ENCODE measurements around the gene TMEM44. TPM values are rescaled to one million over a fixed set of nuclear protein-coding genes. Genes with fewer than 3 reads are reported as not detected.
"Not testable (repeated sequence)": the region's sequence is repeated elsewhere in the genome, so short reads cannot be mapped to it uniquely, and the experiment has no call there.

The TMEM44 gene
- total RNA-seq, 1 donor from 2014 or later = 7.5 TPM

DNA sequence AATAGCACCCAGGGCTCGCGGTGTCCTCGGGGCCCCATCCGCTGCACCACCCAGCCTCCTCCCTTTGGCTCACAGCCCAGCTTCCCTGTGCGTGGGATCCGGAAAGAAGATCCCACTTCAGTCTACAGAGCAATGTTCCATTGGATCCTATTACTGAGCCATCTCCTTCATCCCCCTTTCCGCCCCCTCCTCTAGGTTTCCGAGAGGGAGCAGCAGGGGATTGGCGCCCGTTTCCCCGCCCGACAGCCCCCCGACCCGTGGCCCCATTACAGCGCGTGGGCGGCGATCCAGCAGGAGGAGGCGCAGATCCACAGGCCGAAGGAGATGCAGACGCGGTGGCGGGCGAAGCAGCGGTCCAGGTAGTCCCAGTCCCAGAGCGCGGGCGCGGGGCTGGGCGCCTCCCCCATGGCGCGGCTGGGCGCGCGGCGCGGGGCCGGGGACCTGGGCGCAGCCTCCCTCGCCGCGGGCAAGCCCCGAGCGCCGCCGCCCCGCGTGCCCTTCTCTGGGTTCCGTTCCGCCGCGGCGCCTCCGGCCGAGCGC, 340 bp downstream of the TMEM44 start:
- H3K27me3 ChIP-seq (ENCODE audit: low read depth) = no peaks in the 10 kb centered on the region
- peak; percentile 49 for DNase-seq
- intact Hi-C loops (cut with micrococcal nuclease) = no loop called here
- H3K4me1 ChIP-seq = peaks cover 26% of the 10 kb centered on the region
- H3K4me3 ChIP-seq = peak overlapping the region; percentile 75
- no peak for TF ChIP-seq CTCF (IDR thresholded peaks at IDR 0.05; ENCODE audit: borderline replicate concordance)
- no peaks in the 10 kb centered on the region for H3K9me3 ChIP-seq (replicated peaks)
- peak overlapping the region; percentile 90 for H3K27ac ChIP-seq (replicated peaks)
- H3K36me3 ChIP-seq = peaks cover 12% of the 10 kb centered on the region

DNA sequence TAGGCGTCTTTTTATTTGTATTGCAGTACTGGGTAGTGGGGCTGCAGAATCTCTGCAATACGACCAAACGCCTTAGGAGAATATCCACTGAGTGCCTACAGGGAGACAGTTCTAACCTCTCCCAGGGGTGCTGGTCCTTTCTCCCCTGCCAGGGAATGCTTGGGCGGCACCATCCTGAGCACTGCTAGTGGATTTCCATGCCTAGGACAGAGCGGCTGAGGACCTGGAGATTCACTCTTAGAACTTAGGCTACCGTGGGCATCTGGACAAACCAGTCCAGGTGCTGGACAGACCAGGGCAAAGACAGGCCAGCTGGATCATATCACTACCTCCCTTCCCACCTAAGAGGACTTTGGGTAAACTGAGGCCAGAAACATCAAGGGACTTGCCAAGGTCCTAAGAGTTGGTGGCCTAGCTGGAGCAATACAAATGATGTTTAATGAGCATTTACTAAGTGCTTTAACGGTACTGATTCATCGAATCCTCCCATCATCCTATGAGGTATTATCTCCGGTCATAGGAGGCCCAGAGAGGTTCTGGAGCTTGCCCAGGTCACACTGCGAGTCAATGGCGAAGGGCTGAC, 902 bp downstream of the TMEM44 start:
- Histone ChIP-seq H3K27ac (replicated peaks) (peak overlapping the region; percentile 90), H3K27me3 (ENCODE audit: low read depth) (no peaks in the 10 kb centered on the region), H3K4me3 (peak overlapping the region; percentile 75), H3K4me1 (peaks cover 26% of the 10 kb centered on the region), H3K36me3 (peaks cover 17% of the 10 kb centered on the region), H3K9me3 (replicated peaks) (no peaks in the 10 kb centered on the region)
- no peak for TF ChIP-seq CTCF (IDR thresholded peaks at IDR 0.05; ENCODE audit: borderline replicate concordance)
- intact Hi-C loops (cut with micrococcal nuclease) = no loop called here
- no peak for DNase-seq

- TF ChIP-seq CTCF (IDR thresholded peaks at IDR 0.05; ENCODE audit: borderline replicate concordance) = no peak
- DNase-seq = no peak
- intact Hi-C loops (cut with micrococcal nuclease) = no loop called here
These were observed 1.5 kb downstream of the TMEM44 start for GRCh38 chr3:194631696-194632095.

GRCh38 chr3:194630681-194631080, 2.5 kb downstream of the TMEM44 start:
- H3K4me3 ChIP-seq; intact Hi-C loops (cut with micrococcal nuclease); DNase-seq; H3K27me3 ChIP-seq (ENCODE audit: low read depth); H3K9me3 ChIP-seq (replicated peaks); H3K27ac ChIP-seq (replicated peaks): not testable (repeated sequence)
- H3K36me3 ChIP-seq = peaks cover 29% of the 10 kb centered on the region
- peaks cover 20% of the 10 kb centered on the region for H3K4me1 ChIP-seq

More at GRCh38 chr3:194631696-194632095, 1.5 kb downstream of the TMEM44 start:
- no peak overlapping the region for H3K4me3 ChIP-seq
- H3K27ac ChIP-seq (replicated peaks) = no peak overlapping the region
- H3K9me3 ChIP-seq (replicated peaks) = no peaks in the 10 kb centered on the region
- H3K36me3 ChIP-seq = peaks cover 22% of the 10 kb centered on the region
- peaks cover 20% of the 10 kb centered on the region for H3K4me1 ChIP-seq
- no peaks in the 10 kb centered on the region for H3K27me3 ChIP-seq (ENCODE audit: low read depth)

- Histone ChIP-seq H3K4me1 (peaks cover 7% of the 10 kb centered on the region), H3K27ac (replicated peaks) (no peak overlapping the region), H3K36me3 (peaks cover 39% of the 10 kb centered on the region), H3K4me3 (no peak overlapping the region), H3K27me3 (ENCODE audit: low read depth) (no peaks in the 10 kb centered on the region), H3K9me3 (replicated peaks) (no peaks in the 10 kb centered on the region)
- DNase-seq = no peak
- no peak for TF ChIP-seq CTCF (IDR thresholded peaks at IDR 0.05; ENCODE audit: borderline replicate concordance)
- intact Hi-C loops (cut with micrococcal nuclease) = no loop called here
These were observed 8.3 kb downstream of the TMEM44 start for GRCh38 chr3:194624956-194625355.
